Measurements from ENCODE around the gene URI1.

URI1 gene

GRCh38 chr19:30065680-30066606, 123.9 kb downstream of the URI1 start:
- TF ChIP-seq, protein P1, sequence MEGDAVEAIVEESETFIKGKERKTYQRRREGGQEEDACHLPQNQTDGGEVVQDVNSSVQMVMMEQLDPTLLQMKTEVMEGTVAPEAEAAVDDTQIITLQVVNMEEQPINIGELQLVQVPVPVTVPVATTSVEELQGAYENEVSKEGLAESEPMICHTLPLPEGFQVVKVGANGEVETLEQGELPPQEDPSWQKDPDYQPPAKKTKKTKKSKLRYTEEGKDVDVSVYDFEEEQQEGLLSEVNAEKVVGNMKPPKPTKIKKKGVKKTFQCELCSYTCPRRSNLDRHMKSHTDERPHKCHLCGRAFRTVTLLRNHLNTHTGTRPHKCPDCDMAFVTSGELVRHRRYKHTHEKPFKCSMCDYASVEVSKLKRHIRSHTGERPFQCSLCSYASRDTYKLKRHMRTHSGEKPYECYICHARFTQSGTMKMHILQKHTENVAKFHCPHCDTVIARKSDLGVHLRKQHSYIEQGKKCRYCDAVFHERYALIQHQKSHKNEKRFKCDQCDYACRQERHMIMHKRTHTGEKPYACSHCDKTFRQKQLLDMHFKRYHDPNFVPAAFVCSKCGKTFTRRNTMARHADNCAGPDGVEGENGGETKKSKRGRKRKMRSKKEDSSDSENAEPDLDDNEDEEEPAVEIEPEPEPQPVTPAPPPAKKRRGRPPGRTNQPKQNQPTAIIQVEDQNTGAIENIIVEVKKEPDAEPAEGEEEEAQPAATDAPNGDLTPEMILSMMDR (IDR thresholded peaks at IDR 0.05; ENCODE audit: low read depth, low read length, missing control alignments) = no peak
- no peak overlapping the region for H3K4me3 ChIP-seq (ENCODE audit: low read depth, low read length)
- no peak for DNase-seq (ENCODE audit: low read depth)
